OCI-LY7 (cell line): ENCODE results near the gene APOA4.

Experiments
- CTCF ChIP-seq: fragments of 200-600 bp; sonication (generic); conservative IDR thresholded peaks from 2 replicates; pipeline ENCODE4 v1.5.1; 2014; ENCODE audit warnings: mild to moderate bottlenecking, antibody characterized with exemption, low read length, moderate library complexity, mixed read lengths
- EZH2phosphoT487 ChIP-seq: fragments of 200-600 bp; sonication (generic); IDR thresholded peaks from 2 replicates; pipeline ENCODE4 v1.6.1; 2018; ENCODE audit warnings: low read depth, borderline replicate concordance, mild to moderate bottlenecking, mixed run types, antibody characterized with exemption, low read length, moderate library complexity, mixed read lengths

GRCh38 chr11:116847612-116848011, 24.5 kb upstream of the APOA4 start:
- TF ChIP-seq CTCF (no peak), EZH2phosphoT487 (no peak)
